HG03135 (cell line): ENCODE data around the gene FAM32A.

Source experiments
- ATAC-seq: cut with Tn5 transposase; IDR thresholded peaks from one replicate; pipeline ENCODE4 v1.9.1; 2021; ENCODE audit warnings: mild to moderate bottlenecking, moderate library complexity; ENCODE audit not compliant: unreplicated experiment

FAM32A gene

GRCh38 chr19:16201011-16201391 lies 15.8 kb downstream of the FAM32A start:
- no peak for ATAC-seq

GRCh38 chr19:16202320-16203255 lies 17.4 kb downstream of the FAM32A start:
- ATAC-seq = no peak

- ATAC-seq = no peak
These were observed 18.2 kb downstream of the FAM32A start for GRCh38 chr19:16203256-16204004.

GRCh38 chr19:16204005-16204294 lies 18.7 kb downstream of the FAM32A start:
- no peak for ATAC-seq

GRCh38 chr19:16205205-16206045 lies 20.2 kb downstream of the FAM32A start:
- ATAC-seq = no peak

- no peak for ATAC-seq
These were observed 20.9 kb downstream of the FAM32A start for GRCh38 chr19:16206046-16206605.

- no peak for ATAC-seq
These were observed 21.4 kb downstream of the FAM32A start for GRCh38 chr19:16206637-16207036.

- no peak for ATAC-seq
These were observed 21.9 kb downstream of the FAM32A start for GRCh38 chr19:16207063-16207462.

GRCh38 chr19:16207490-16208025 lies 22.3 kb downstream of the FAM32A start:
- no peak for ATAC-seq

- no peak for ATAC-seq
These were observed 23.0 kb downstream of the FAM32A start for GRCh38 chr19:16208064-16208759.

GRCh38 chr19:16208847-16209665 lies 23.8 kb downstream of the FAM32A start:
- no peak for ATAC-seq

- ATAC-seq = no peak
These were observed 25.0 kb downstream of the FAM32A start for GRCh38 chr19:16210168-16210567.

- ATAC-seq = no peak
These were observed 27.9 kb downstream of the FAM32A start for GRCh38 chr19:16213076-16213475.

- ATAC-seq = no peak
These were observed 31.8 kb downstream of the FAM32A start for GRCh38 chr19:16216744-16217670.

GRCh38 chr19:16217716-16218451 lies 32.7 kb downstream of the FAM32A start:
- ATAC-seq = no peak

GRCh38 chr19:16218851-16219250 lies 33.6 kb downstream of the FAM32A start:
- ATAC-seq = no peak

GRCh38 chr19:16222806-16223205 lies 37.6 kb downstream of the FAM32A start:
- ATAC-seq = no peak

GRCh38 chr19:16223746-16224145 lies 38.5 kb downstream of the FAM32A start:
- no peak for ATAC-seq
